Breast epithelium (tissue), 3 donors: ENCODE data around the gene ABCG2.

Source experiments
- CTCF ChIP-seq, 3 donors: fragments of 450-650 bp; IDR thresholded peaks; one replicate each; pipeline ENCODE4 v1.5.1; 2016 to 2017; ENCODE audit warnings: antibody characterized with exemption in 3 of 3, mild to moderate bottlenecking in 3 of 3, moderate library complexity in 3 of 3
- POLR2AphosphoS5 ChIP-seq, 3 donors: sonication (generic); formaldehyde crosslinking; IDR thresholded peaks; one replicate each; pipeline ENCODE4 v1.6.1; 2017; ENCODE audit warnings: antibody characterized with exemption in 3 of 3

GRCh38 chr4:88166608-88167007 is 8.2 kb upstream of the ABCG2 start:
- TF ChIP-seq CTCF (IDR thresholded peaks at IDR 0.05) (no peak), POLR2AphosphoS5 (IDR thresholded peaks at IDR 0.05) (no peak)
